Activated CD4-positive, alpha-beta T cell treated with anti-CD3 and anti-CD28 coated beads, Interleukin-2, Interleukin-6, amounts not matched to agents 100 ng/mL and 50 ng/mL, durations not matched to agents 16 hours and 8 hours (primary cell): ENCODE data around the gene CPOX.

Experiments used
- DNase-seq: peaks from one replicate; pipeline ENCODE4 v3.0.0-alpha.2; 2020

Gene CPOX

DNA sequence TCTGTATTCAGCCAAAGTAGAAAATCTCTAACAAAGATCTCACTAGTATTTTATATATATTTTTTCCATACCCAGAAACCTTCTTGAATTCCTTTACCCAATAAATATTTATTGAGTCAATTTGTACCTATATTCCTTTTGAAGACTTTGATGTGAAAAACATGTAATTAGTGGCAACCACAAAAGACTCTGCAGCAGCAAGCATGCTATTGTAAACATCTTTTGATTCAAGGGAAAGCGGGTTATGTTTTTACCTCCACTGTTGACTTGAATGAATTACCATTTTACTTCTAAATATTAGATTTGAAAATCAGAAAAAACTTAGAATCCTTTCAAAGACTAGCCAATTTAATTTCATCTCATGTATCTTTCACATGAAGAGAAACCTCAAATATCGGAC lies 59.2 kb downstream of the CPOX start:
- DNase-seq, result no peak

DNA sequence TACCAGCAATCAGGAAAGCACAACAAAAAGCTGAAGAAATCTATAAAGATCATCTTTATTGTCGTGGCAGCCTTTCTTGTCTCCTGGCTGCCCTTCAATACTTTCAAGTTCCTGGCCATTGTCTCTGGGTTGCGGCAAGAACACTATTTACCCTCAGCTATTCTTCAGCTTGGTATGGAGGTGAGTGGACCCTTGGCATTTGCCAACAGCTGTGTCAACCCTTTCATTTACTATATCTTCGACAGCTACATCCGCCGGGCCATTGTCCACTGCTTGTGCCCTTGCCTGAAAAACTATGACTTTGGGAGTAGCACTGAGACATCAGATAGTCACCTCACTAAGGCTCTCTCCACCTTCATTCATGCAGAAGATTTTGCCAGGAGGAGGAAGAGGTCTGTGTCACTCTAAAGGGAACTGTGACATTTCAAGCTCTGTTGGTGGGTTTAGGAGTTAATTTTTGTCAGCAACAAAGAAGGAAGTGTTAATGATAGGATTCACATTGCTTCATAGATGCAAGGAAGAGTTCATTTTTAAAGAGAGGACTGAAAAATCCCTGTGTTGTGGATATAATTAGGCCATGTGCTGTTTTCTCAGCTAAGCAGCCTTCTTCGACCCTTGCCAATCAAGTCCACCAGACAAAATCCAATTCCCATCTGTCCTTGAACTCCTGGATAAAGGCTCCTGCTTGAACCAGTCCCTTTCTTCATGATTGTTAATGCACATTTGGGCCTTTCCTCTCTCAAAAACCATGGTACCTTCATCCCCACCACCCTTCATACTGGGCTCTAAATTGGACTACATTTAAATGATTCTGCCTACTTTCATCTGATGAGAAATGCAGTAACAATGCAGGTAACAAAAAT lies 60.5 kb downstream of the CPOX start:
- DNase-seq, result no peak

DNA sequence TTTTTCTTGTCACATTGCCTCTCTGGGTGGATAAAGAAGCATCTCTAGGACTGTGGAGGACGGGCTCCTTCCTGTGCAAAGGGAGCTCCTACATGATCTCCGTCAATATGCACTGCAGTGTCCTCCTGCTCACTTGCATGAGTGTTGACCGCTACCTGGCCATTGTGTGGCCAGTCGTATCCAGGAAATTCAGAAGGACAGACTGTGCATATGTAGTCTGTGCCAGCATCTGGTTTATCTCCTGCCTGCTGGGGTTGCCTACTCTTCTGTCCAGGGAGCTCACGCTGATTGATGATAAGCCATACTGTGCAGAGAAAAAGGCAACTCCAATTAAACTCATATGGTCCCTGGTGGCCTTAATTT lies 61.2 kb downstream of the CPOX start:
- DNase-seq, result no peak

DNA sequence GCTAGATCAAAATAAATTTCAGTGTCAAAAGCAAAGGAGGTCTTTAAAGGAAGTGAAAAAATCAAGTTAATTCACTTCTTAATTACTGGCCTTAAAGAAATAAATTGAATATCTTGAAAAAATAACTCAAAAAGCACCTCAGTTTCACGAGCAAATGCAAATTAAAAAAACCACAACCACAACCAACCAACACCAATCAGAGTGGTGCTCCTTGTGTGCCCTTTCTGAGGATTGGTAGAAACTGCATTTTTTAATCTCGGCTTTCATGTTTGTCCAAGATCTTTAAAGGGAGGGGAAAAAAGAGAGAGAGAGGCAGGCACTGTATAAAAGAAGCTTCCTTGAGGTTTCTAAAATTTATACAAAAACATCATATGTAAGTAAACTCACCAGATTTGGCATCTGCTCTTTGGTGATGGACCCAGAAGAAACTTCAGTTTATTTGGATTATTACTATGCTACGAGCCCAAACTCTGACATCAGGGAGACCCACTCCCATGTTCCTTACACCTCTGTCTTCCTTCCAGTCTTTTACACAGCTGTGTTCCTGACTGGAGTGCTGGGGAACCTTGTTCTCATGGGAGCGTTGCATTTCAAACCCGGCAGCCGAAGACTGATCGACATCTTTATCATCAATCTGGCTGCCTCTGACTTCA lies 61.7 kb downstream of the CPOX start, which contains the start of gene GPR15:
TSS of gene GPR15 (plus strand) at position 357 of the 653 bp plus-strand sequence. CDS start at position 413, 56 bp downstream.
- no peak for DNase-seq

DNA sequence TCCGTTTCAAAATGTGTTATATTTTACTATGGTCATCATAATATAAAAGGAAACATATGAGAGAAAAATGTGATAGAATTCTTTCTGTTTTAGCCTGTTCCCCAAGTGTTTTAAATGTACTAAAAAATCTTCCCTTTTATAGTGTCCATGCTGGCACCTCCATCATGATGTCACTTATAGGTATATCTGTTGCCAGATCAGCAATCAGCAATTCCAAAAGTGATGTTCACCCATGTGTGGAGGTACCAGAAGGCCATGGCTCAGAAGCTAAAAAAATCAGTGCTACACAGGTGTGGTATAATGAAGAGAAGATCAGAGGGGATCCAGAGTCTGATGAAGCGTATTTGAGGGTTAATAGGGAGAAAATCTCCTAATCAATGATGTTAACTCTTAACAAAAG lies 62.7 kb downstream of the CPOX start:
- DNase-seq, result no peak

DNA sequence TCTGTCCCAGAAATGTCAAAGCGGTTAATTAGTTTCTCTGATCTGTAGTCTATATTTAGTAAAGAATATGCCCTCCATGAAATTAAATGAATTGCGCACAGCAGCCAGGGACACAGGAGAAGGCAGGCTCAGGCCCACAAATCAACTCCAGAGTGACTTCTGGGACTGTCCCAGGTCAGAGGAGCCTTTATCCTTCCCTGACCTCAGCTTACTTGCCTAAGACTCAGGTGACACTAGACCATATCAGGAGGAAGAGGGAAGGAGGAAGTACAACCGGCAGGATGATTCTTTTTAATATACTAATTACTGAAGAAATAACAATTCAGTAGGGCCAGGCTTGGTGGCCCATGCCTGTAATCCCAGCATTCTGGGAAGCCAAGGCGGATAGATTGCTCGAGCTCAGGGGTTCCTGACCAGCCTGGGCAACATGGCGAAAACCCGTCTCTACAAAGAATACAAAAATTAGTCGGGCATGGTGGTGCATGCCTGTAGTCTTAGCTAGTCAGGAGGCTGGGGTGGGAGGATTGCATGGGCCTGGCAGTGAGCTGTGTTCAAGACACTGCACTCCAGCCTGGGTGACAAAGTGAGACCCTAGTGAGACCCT lies 63.5 kb downstream of the CPOX start:
- DNase-seq, result no peak
